ENCODE measurements around the gene CLSTN2.

Gene CLSTN2

DNA sequence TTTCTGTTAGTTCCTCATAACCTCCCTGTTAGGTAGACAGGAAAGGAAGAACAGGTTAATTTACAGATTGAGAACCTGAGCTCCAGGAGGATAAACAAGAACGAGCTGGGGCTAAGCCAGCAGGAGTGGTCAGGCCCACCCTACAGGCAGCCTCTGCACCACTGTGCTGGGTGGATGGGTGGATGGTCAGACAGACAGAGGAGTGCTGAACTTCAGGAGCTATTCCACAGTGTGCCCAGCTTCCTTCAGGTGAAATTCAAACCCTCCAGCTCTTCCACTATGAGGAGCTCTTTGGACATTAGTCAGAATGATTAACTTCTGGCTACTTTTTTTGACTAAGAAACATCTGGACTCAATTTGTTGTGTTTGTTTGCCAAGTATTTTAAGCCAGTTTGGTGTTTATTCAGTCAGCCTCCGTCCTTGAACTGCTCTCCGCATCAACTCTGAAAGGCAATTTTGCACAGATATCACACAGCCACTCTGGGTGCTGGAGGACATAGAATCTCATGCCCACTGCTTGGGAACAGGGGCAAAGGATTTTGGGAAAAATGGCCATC is 361.9 kb downstream of the CLSTN2 start:
- no peak for DNase-seq

DNA sequence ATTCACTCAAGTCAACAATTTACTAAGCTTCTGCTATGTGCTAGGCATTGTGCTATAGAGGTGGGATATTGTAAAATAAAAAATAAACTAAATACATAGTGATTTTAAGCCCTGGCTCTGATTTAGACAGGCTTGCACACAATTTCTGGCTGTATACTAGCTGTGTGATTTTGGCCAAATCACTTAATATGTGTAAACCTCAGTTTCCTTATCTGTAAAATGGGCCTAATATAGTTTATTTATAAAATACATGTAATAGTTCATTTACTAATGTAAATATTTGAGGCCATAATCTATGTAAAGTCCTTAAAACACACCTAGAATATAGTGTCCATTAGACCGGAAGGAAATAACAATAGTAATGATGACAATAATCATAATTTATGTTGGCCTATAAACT is 363.1 kb downstream of the CLSTN2 start:
- no peak for DNase-seq

DNA sequence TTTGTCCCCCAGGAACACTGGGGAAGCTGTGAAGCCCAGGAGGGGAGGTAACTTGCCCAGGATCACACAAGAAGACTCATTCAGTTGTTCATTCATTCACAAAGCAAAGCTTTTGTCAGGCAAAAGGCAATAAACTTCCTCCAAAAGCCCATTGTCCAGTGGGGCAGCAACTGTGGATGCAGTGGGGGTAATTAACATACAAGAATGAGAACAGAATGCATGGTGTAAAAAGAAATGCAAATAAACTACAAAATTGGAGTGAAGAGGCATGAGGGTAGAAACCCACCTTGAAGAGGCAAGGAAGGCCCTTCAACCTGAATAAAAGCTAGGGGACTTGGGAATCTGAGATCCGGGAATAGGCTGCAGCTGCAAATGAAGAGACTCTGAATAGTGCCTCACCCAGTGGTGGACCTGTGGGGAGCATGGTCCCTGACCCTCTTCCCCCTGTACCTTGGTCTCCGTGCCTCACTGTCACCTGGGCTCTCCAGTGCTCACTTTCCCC is 363.6 kb downstream of the CLSTN2 start:
- DNase-seq: no peak

DNA sequence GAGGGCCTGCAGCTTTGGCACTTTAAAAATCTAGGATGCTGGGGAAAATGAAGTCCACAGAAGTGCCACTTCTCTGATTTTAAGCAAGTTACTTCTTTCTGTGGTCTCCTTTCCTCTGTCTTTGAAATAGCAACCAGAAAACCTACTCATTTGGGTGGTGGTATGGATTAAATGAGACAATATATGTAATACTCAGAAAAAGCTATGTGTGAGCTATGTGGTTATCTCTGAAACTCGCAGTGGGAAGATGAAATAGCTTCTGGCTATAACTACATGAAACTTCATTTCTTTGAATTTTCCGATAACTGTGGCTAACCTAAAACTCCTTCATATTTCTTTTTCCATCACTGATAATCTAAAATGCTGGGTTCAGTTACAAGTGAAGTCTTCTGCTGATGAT is 368.9 kb downstream of the CLSTN2 start:
- no peak for DNase-seq

DNA sequence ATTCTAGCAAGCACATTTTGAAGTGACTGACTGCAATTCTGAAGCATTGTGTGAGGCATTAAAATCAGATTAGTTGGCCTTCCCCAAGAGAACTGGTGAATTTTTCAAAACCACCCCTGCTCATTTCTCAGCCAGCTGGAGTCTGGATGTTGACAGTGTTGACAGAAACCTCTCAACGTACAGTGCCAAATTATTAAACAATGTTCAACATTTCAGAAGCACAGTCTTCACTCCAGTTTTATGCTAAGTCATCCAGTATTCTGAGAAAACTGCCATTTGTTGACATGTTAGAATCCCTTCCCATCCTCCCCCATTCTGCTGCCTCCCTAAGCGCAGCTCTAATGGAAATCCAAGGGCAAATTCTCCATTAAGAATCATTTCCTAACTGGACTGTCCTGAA is 373.6 kb downstream of the CLSTN2 start:
- no peak for DNase-seq

DNA sequence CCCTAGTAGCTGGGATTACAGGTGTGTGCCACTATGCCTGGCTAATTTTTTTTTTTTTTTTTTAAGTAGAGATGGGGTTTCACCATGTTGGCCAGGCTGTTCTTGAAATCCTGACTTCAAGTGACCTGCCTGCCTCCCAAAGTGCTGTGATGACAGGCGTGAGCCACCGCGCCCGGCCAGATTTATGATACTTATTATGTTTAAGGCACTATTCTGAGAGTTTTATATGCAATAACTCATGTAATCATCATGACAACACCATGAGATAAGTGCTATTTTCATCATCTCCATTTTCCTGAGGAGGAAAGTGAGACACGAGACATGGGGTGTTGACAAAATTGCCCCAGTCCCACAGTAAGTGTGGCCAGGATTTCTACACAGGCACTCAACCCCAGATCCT is 376.4 kb downstream of the CLSTN2 start:
- no peak for DNase-seq

DNA sequence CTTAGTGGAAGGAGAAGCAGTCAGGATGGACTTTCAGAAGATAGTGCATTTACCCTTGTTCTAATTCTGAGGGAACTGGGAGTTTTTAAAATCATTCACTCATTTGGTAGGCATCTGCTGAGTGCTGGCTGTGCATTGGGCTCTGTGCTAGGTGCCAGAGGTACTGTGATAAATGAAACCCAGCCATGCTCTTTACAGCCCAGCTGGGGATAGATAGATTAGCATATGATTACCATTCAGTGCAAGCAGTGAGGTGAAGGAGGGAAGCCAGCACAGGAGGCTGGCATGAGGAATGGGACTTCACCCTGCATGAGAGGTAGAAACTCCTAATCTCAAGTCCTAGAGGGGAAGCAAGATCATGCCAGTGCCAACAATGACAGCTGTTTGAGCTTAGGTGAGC is 381.0 kb downstream of the CLSTN2 start:
- no peak for DNase-seq

DNA sequence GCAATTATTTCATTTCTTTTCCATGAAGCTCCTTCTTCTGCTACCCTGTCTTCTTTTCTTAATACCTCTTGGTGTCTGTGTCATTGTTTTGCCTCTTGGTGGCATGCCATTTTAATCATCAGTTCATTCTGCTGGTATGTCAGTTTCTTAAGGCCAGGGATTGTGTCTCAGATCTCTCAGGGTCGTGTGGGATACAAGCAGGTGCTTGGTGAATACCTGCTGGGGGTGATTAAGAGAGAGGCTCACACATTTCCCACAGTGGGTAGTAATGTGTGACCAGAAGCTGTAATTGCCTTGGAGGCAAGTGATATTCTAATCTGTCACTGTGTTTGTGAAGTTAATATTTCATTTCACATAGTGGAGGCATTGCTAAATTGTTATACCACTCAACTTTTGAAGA is 381.5 kb downstream of the CLSTN2 start:
- no peak for DNase-seq

DNA sequence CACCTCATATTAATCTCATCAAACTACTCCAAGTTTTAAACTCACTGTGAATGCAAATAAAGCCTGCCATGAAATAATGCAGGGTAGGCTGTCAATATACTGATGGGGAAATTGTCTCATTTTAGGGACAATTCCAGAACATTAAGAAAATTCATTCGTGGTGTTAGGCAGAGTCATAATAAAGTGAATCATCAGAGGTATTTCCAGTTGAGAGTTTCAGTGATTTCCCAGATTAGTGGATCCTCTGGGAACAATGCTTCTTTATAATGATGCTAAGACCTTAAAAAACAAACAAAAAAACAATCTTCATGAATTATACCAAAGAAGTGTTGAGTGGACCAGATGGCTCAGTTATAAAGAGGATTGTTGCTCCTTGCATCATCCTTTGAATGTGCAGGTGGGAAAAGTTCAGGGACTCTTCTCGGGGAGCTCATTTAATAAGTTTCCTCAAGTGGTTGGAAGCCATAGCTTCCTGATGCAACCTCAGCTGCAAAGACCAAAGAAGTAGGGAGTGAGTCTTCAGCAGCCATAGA is 381.9 kb downstream of the CLSTN2 start:
- DNase-seq: no peak

DNA sequence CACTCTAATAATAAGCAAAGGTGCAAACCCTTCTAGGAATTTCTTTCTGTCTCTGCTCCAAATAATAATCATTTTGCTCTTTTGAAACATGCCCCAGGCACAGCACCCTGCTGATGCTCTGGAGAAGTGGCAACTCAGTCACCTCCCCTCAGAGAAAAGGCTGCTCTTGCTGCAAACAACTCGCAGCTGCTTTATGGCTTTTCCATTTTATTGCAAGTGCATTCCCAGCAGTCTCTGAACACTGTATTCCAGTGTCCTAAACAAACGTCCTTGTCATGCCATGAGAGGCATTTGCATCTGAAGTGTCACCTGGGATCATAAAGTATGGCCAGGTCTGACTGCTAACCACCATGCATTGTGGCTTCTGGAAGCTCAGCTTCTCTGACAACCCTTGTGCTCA is 384.8 kb downstream of the CLSTN2 start:
- no peak for DNase-seq

DNA sequence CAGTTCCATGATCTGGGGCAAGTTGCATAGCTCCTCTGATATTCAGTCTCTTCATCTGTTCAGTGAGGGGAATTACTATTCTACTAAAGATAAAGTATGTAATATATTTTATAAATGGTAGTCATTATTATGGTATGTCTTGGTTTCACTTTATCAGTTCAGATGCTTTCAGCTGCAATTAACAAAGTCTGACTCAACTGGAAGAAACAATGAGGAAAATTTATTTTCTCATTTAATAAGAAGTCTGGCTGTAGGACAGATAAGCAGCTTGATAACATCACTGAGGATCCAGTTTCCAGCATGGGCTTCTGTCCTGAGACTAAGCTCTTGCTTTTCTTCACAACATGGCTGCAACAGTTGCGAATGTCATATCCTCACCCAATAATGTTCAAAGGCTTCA is 388.6 kb downstream of the CLSTN2 start:
- DNase-seq: no peak

DNA sequence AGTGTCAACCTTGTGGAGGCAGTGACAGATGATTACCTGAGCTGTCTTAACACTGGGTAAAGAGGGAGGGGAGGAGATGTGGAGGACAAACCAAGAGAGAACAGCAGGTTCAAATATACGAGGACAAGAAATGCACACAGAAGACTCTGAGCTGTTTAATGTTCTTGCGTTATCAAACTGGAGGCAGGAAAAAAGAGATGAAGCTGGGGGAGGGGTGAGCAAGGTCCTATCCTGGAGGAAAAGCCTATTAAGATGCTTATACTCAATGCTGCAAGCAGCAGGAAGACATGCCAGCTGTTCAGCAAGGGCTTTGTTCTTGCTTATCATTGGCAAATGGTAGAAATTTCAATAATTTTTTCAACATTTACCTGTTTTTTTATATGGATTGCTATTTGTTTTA is 397.1 kb downstream of the CLSTN2 start:
- no peak for DNase-seq

DNA sequence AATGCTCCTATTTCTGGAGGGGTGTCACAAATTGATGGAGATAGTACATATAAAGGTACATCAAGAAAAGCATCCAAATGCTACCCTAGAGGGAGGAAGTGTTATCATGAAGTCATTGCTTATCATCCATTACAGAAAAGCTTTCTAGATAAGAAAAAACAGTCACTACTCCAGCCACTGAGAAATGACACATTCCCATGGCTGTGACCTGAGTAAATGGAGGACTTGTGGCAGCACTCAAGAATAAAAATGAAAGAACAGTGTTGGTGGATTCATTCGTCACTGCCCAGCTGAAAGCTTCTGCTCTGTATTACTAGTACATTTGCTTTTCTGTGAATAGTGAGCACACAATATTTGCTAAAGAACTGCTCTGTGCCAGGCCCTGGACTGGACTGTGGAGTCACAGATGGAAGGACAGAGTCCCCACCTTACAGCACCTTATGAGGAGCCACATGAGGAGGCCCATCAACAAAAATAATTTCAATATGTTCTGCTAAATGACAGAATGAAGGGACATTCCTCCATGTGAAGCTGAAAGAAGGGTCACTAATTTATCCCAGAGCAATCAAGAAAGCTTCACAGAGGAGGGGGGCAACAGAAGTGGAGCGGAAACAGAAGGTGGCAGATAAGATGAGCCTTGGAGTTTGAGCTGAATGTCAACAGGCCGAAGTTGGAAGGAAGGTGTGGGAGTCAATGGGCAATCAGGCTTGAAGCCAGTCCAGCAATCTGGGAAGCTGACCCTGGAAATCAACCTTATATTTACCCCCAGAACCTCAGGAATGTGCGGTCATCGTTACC is 399.3 kb downstream of the CLSTN2 start:
- no peak for DNase-seq

DNA sequence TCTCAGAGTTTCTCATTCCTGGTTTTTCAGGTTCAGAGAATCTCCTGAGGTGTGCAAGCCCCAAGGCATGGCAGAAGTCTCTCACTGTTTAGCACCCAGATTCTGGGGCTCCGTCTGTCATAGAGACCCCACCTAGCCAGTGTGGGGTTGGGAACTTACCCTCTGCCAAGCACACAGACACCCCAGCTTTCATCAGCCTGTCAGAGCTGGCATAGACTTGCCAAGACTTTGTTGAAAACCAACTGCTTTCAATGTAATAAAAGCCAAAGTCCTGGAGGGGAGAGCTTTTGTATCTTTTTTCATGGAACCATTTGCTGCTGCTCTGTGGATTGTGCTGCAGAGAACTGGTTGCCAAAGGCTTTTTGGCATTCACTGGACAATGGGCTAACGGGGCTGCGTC is 401.5 kb downstream of the CLSTN2 start:
- no peak for DNase-seq

DNA sequence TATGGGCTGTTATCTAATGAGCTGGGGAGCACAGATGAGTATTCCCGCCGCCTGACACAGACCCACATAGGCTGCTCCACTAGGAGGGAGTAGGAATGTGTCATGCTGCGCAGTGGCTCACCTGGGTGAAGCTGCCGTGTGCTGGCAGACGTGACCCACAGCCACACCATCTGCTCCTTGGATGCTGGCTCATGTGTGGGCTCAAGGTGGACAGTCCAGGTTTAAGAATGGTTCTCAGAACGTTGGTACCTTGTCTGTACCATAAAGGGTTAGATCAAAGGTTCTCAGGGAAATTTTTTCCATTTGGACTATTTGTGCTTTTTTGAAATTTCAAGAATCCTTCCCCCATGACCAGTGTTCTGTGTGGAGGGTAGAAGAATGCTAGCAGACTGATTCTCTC is 403.9 kb downstream of the CLSTN2 start:
- no peak for DNase-seq

DNA sequence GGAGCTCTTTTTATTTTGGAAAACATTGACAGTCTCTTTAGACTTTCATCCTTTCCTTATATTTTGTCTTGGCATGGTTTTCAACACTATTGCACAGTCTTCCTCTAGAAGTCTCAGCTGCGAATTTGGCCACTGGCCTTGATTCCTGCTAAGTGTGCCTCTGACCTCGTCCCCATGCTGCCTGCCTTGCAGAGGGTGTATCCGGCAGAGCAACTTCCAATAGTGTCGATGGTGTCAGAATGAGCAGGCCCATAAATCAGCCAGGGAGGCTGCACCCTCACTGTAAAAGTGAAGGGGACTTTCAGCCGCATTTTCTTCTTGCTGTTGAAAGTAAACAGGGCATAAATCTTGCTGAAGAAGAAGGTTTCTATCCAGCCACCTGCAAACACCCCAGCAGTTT is 406.2 kb downstream of the CLSTN2 start:
- no peak for DNase-seq

DNA sequence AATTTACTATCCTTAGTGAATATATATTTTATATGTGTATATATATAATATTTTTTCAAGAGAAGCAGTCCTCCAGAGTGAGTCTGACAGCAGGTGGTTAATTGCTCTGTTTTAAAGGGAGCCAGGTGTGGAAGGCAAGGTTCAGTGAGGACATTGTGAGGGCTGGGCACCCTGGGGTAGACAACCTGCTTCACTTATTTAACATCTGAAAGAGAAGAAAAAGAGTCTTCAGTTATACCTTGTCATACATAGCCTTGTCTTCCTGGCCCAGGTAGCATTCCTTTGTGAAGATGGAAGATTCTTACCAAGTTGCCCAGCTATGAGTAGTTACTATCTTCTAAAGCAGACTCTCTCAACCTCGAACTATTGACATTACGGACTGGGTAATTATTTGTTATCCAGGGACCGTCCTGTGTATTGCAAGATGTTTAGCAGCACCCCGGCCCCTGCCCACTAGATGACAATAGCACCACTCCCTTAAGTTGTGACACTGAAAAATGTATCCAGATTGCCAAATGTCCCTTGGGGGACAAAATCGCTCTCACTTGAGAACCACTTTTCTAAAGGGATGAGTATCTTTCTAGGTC is 406.9 kb downstream of the CLSTN2 start:
- no peak for DNase-seq

DNA sequence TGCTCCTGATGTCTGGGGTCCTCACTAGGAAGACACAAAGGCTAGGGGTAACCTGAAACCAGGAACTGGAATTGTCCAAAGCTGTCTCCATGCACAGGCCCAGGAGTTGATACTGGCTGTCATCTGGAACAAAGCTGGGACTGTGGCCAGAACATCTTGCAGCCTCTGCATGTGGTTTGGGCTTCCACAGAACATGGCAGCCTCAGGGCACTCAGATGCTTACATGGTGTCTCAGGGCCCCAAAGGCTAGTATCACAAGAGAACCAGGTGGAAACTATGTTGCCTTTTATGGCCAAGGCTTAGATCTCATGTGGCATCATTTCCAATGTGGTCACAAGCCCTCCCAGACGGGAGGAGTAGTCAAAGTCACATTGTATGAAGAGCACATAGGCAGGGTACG is 407.7 kb downstream of the CLSTN2 start:
- no peak for DNase-seq

DNA sequence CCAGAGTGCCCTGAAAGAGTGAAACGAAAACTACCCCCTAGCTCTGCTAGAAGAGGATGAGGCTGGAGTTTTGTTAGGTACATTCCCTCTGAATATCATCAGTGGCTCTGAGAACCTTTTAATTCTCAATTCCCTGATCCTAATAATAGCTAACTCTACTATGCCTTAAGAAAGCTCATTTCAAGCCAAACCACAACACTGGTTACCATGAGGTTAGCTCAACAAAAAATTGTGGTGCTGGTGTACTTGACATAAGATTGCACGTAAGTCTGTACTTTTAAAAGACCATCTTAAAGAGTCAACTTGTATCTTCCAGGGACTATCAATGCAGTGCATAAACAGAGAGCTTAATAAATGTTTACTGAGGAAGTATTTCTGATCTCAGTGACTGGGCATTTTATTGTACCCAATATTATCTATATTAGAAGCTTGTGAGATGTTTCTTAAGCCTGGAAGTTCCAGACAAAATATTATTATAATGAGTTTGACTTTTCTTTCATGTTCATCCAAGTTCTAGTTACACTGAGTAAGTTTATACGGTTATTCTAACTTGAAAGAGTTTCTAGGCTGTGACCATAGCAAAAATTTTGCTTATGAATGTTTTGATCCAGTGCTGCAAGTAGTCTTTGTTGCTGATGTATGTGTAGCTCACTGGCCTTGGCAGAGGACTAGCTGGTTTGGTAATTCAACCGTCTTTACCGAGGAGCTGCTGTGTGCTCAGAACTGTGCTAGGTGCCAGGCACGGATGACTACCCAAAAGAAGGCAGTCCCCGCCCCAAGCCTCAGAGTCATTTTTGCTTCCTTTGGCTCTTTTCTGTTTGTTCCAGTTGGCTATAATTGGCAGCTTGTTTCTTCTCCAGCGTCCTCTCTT is 408.5 kb downstream of the CLSTN2 start:
- DNase-seq: no peak

DNA sequence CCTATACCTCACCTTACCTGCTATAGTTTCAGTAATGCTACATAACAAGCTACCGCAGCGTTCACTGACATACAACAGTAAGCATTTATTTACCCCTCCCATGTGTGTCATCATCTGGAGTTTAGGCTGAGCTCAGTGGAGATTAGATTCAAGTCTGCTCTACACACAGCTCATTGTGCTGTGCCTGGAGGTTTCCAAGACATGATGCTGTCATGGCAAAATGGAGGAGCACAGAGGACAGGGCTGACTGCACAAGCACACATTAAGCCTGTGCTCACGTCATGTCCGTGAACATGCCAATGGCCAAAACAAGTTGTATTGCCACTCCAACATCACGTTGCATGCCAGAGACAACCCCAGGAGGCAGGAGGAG is 409.1 kb downstream of the CLSTN2 start:
- no peak for DNase-seq

DNA sequence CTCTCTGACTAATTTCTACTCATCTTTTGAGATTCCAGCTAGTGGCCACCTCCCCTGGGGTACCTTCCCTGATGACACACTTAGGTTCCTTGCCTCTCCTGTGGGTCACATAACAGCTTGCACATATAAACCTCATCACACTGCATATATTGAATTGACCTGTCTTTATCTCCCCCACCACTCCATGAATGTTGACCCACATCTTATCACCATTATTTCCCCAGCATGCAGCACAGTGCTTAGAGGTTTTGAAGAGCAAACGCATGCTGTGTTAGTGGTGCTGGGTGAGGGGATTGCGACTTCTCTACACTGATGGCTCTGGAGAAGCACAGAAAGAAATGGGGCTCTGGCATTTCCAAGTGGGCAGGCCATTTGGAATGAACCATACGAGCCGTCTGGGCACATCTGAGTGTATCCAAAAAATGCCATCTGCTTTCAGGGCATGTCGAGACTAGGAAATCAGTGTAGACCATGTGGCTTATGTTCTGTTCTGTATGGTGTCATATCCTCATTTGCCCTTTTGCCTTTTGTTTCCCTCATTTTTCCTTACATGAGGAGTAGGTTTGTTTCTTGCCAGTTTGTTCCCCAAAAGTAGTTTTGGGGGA is 409.7 kb downstream of the CLSTN2 start:
- DNase-seq: no peak

DNA sequence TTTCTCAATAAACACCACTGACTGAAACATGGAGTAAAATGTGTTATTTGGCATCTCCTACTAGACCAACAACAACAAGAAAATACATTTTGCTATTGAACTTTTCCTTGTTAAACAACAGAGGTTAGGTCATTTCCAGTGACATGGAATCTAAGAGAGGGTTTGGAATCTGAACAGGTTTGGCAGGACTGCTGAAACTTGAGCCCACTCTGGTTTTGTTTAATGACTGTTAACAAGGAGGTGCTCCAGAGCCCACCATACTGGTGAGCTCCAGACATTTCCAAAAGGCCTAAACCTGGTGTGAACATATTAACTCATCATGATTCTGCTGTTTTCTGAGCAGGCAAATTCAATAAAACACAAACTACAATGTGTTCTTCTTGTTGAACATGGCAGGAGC is 412.2 kb downstream of the CLSTN2 start:
- no peak for DNase-seq

DNA sequence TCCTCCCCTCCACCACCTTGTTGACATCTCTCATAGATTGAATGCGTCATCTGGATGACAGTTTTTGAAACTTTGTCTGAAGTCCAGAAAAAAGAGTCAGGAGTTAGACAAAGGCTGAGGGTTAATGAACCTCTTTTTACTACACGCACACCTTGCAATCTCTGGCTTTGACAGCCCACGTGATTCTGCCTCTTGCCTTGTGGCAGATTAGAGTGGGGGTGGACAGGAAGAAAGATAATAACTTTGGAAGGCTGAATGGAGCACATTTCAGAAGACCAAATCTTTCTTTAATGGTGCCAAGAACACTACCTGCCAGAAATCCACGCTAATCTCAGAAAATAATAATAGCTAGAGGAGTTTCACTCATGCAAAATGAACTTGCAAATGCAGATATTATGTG is 415.0 kb downstream of the CLSTN2 start:
- DNase-seq: no peak
